ENCODE measurements around the gene DOCK2. TPM values are rescaled to one million over a fixed set of nuclear protein-coding genes. Genes with fewer than 3 reads are reported as not detected.

Gene DOCK2
- total and polyA plus RNA-seq, 2 donors from 2014 or later, result 1.0 to 42.0 TPM

DNA sequence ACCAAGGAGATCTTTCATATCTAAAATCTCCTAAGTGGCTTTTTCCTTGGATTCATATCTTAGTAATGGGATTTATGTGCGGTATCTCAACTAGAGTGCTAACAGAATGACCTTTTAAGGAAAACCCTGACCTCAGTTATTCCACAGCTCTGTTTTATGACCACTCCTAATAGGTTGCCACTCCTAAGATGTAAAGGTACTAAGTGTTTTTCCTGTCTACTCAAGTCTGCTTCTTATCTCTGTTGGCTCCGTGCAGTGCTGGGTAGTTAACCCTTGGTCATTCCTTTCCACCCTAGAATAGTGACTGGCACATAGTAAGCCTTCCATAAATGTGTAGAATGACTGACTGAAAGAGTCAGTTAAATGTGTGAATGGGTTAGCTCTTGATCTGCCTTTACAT is 161.4 kb downstream of the DOCK2 start:
- Histone ChIP-seq H3K27me3 (ENCODE audit: control insufficient read depth, insufficient read depth, low read length) (no peaks in the 10 kb centered on the region), H3K36me3 (ENCODE audit: control insufficient read depth in 2 of 3, insufficient read depth in 3 of 3, low read length in 3 of 3) (no peaks in the 10 kb centered on the region), H3K9me3 (ENCODE audit: control insufficient read depth in 2 of 3, insufficient read depth in 1 of 3, low read length in 3 of 3) (no peaks in the 10 kb centered on the region), H3K27ac (ENCODE audit: low read depth in 2 of 2, low read length in 2 of 2) (no peak overlapping the region), H3K9ac (ENCODE audit: low read length in 3 of 3) (no peak overlapping the region), H3K4me1 (ENCODE audit: control insufficient read depth in 2 of 3, insufficient read depth in 2 of 3, low read depth in 1 of 3, low read length in 3 of 3) (no peaks in the 10 kb centered on the region), H3K4me3 (ENCODE audit: low read length in 3 of 3) (no peak overlapping the region)
- DNase-seq (no peak), FAIRE-seq (no peak)
- intact Hi-C loops (cut with DNase I), result no loop called here
- TF ChIP-seq, protein P1, sequence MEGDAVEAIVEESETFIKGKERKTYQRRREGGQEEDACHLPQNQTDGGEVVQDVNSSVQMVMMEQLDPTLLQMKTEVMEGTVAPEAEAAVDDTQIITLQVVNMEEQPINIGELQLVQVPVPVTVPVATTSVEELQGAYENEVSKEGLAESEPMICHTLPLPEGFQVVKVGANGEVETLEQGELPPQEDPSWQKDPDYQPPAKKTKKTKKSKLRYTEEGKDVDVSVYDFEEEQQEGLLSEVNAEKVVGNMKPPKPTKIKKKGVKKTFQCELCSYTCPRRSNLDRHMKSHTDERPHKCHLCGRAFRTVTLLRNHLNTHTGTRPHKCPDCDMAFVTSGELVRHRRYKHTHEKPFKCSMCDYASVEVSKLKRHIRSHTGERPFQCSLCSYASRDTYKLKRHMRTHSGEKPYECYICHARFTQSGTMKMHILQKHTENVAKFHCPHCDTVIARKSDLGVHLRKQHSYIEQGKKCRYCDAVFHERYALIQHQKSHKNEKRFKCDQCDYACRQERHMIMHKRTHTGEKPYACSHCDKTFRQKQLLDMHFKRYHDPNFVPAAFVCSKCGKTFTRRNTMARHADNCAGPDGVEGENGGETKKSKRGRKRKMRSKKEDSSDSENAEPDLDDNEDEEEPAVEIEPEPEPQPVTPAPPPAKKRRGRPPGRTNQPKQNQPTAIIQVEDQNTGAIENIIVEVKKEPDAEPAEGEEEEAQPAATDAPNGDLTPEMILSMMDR (IDR thresholded peaks at IDR 0.05; ENCODE audit: borderline replicate concordance, extremely low read depth, insufficient read depth), result no peak

DNA sequence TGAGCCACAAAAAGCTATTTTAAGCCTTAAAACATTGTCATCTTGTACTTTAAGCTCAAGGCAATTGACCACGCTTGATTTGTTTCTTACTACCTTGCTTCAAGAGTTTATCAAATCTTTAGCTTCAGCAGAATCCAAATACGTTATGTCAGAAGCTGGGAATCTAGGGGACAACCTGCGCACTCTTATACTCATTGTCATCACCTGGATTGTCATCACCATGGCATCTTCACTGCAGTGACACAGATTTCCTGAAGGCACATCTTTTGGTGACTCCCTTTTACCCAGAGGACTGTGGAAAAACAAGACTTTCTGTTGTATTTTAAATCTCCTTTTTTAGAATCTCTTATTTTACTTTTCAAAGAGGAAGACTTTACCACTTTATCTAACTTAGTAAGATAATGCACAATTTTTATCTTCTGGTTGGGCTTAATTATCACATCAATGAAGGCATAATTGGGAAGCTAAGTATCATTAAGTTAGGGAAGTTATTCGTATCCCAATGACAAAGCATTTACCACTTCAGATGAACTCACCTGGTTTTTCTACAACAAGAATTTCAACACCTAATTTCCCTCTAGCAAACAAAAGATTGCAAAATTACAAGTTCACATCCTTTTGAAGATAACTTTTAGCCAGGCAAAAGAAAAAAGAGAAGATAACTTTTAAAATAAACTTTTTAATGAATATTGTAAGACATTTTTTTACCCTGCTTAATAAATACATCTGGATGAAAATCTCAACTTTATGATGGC is 162.0 kb downstream of the DOCK2 start:
- Histone ChIP-seq H3K4me3 (ENCODE audit: low read length in 3 of 3) (no peak overlapping the region), H3K36me3 (ENCODE audit: control insufficient read depth in 2 of 3, insufficient read depth in 3 of 3, low read length in 3 of 3) (no peaks in the 10 kb centered on the region), H3K27me3 (ENCODE audit: control insufficient read depth, insufficient read depth, low read length) (no peaks in the 10 kb centered on the region), H3K9me3 (ENCODE audit: control insufficient read depth in 2 of 3, insufficient read depth in 1 of 3, low read length in 3 of 3) (no peaks in the 10 kb centered on the region), H3K9ac (ENCODE audit: low read length in 3 of 3) (no peak overlapping the region), H3K27ac (ENCODE audit: low read depth in 2 of 2, low read length in 2 of 2) (no peak overlapping the region), H3K4me1 (ENCODE audit: control insufficient read depth in 2 of 3, insufficient read depth in 2 of 3, low read depth in 1 of 3, low read length in 3 of 3) (no peaks in the 10 kb centered on the region)
- no peak for FAIRE-seq
- DNase-seq, result no peak
- TF ChIP-seq, protein P1 (IDR thresholded peaks at IDR 0.05; ENCODE audit: borderline replicate concordance, extremely low read depth, insufficient read depth), result no peak
- intact Hi-C loops (cut with DNase I), result no loop called here

DNA sequence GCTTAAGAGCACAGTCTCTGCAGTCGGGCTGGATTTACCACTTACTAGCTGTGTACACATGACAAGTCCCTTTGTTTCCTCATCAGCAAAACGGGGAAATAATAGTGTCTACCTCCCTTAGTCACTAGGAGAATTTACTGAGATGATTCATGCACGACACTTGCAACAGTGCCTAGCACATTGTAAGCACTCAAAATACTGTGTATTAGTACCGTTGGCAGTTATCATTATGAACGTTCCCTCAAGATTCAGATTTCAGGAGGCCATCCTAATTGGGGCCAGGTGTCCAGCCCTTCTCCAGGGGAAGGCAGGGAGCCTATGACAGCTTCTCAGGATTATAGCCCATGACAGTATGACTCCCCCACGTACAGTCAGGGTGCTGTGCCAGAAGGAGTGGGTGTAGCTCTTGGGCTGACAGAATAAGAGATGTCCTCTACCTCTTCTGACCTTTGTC is 164.3 kb downstream of the DOCK2 start:
- TF ChIP-seq, protein P1 (IDR thresholded peaks at IDR 0.05; ENCODE audit: borderline replicate concordance, extremely low read depth, insufficient read depth), result no peak
- intact Hi-C loops (cut with DNase I), result no loop called here

More for the DNA sequence above, 164.3 kb downstream of the DOCK2 start:
- Histone ChIP-seq H3K27me3 (ENCODE audit: control insufficient read depth, insufficient read depth, low read length) (no peaks in the 10 kb centered on the region), H3K9me3 (ENCODE audit: control insufficient read depth in 2 of 3, insufficient read depth in 1 of 3, low read length in 3 of 3) (no peaks in the 10 kb centered on the region), H3K4me3 (ENCODE audit: low read length in 3 of 3) (no peak overlapping the region), H3K4me1 (ENCODE audit: control insufficient read depth in 2 of 3, insufficient read depth in 2 of 3, low read depth in 1 of 3, low read length in 3 of 3) (no peaks in the 10 kb centered on the region), H3K9ac (ENCODE audit: low read length in 3 of 3) (no peak overlapping the region), H3K27ac (ENCODE audit: low read depth in 2 of 2, low read length in 2 of 2) (no peak overlapping the region), H3K36me3 (ENCODE audit: control insufficient read depth in 2 of 3, insufficient read depth in 3 of 3, low read length in 3 of 3) (no peaks in the 10 kb centered on the region)
- DNase-seq, result no peak
- FAIRE-seq, result no peak

All from kidney (tissue), 14 donors.